ENCODE results near the gene AKAP8L. TPM values are rescaled to one million over a fixed set of nuclear protein-coding genes. Genes with fewer than 3 reads are reported as not detected.
A peak's percentile ranks its signal among the peaks of the same experiment; 100 is the strongest.

Gene AKAP8L
- total and polyA plus RNA-seq, 2 of the 8 experiments (the other 6 are each of a cell fraction or from before 2014, with no cell fraction given), result 75.1 to 138 TPM

GRCh38 chr19:15379999-15380647, 38.7 kb downstream of the AKAP8L start (continued):
- TF ChIP-seq KDM4A (IDR thresholded peaks at IDR 0.05; ENCODE audit: low read depth, low read length, severe bottlenecking) (peak; percentile 36), GTF2F1 (IDR thresholded peaks at IDR 0.05; ENCODE audit: borderline replicate concordance, low read depth, low read length) (no peak), KDM1A (IDR thresholded peaks at IDR 0.05; ENCODE audit: borderline replicate concordance, low read length) (peak; percentile 83)

Measured in H1 (cell line).